ENCODE data around the gene RIN3.

DNA sequence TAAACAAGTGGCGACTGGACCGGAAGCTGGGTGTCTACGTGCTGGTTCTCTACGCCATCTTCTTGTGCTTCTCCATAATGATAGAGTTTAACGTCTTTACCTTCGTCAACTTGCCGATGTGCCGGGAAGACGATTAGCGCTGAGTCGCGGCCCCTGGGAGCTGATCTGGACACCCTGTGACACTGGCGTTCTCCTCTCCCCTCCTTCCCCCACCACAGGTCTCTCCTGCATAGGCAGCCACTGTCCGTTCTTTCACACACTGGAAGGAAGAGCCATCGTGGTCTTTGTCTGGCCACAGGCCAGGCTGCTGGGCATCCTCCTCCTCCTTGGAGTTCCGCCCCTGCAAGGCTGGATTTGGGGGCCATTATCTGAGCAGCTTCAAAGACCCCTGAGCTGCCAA is 20.1 kb upstream of the RIN3 start:
- TF ChIP-seq POLR2A (IDR thresholded peaks at IDR 0.05) = no peak
- TF ChIP-seq, protein P1, sequence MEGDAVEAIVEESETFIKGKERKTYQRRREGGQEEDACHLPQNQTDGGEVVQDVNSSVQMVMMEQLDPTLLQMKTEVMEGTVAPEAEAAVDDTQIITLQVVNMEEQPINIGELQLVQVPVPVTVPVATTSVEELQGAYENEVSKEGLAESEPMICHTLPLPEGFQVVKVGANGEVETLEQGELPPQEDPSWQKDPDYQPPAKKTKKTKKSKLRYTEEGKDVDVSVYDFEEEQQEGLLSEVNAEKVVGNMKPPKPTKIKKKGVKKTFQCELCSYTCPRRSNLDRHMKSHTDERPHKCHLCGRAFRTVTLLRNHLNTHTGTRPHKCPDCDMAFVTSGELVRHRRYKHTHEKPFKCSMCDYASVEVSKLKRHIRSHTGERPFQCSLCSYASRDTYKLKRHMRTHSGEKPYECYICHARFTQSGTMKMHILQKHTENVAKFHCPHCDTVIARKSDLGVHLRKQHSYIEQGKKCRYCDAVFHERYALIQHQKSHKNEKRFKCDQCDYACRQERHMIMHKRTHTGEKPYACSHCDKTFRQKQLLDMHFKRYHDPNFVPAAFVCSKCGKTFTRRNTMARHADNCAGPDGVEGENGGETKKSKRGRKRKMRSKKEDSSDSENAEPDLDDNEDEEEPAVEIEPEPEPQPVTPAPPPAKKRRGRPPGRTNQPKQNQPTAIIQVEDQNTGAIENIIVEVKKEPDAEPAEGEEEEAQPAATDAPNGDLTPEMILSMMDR (IDR thresholded peaks at IDR 0.05 in 8 of 11, conservative IDR thresholded peaks at IDR 0.05 in 3 of 11) = no peak
- no peak for TF ChIP-seq POLR2AphosphoS5 (IDR thresholded peaks at IDR 0.05)

Data from spleen (tissue), 7 donors.